Esophagus squamous epithelium (tissue), 4 donors: ENCODE measurements around the gene GBF1.

Source experiments
- POLR2A ChIP-seq, 4 donors: fragments of 450-650 bp; IDR thresholded peaks; one replicate each; pipeline ENCODE4 v1.6.1; 2017; ENCODE audit warnings: antibody characterized with exemption in 4 of 4, mild to moderate bottlenecking in 4 of 4, moderate library complexity in 3 of 4
- TF ChIP-seq, protein P1 (sequence below), 6 experiments: fragments of 450-650 bp in 4 of 6; fragments of 200-600 bp in 2 of 6; sonication (generic) in 2 of 6; IDR thresholded peaks; one replicate each; pipeline ENCODE4 v1.5.1; 2016 to 2019; ENCODE audit warnings: antibody characterized with exemption in 6 of 6, mild to moderate bottlenecking in 4 of 6, moderate library complexity in 4 of 6

DNA sequence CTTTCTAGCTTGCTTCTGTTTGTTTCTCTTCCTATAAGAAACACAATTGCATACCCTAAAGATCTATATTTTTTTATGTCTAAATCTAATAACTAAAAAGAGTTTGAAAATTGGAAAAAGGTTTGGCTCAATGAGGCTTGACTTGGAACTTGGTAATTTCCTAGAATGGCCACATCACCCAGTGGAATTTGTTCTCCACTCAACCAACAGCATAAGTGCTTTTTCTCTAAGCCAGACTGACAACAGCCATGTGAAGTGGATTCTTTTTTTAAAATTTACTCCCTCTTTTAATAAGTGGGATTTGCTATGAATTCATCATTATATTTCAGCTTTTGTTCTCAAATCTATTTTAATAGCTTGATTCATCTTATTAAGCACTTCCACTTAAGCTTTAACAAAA lies 33.8 kb downstream of the GBF1 start:
- TF ChIP-seq, protein P1, sequence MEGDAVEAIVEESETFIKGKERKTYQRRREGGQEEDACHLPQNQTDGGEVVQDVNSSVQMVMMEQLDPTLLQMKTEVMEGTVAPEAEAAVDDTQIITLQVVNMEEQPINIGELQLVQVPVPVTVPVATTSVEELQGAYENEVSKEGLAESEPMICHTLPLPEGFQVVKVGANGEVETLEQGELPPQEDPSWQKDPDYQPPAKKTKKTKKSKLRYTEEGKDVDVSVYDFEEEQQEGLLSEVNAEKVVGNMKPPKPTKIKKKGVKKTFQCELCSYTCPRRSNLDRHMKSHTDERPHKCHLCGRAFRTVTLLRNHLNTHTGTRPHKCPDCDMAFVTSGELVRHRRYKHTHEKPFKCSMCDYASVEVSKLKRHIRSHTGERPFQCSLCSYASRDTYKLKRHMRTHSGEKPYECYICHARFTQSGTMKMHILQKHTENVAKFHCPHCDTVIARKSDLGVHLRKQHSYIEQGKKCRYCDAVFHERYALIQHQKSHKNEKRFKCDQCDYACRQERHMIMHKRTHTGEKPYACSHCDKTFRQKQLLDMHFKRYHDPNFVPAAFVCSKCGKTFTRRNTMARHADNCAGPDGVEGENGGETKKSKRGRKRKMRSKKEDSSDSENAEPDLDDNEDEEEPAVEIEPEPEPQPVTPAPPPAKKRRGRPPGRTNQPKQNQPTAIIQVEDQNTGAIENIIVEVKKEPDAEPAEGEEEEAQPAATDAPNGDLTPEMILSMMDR (IDR thresholded peaks at IDR 0.05) = no peak
- TF ChIP-seq POLR2A (IDR thresholded peaks at IDR 0.05) = no peak
